A549 (cell line): ENCODE data around the gene KIR2DL1. TPM values are rescaled to one million over a fixed set of nuclear protein-coding genes. Genes with fewer than 3 reads are reported as not detected.
"Not testable (repeated sequence)": the region's sequence is repeated elsewhere in the genome, so short reads cannot be mapped to it uniquely, and the experiment has no call there.

ENCODE experiments used
- ATAC-seq, 2 experiments: fragments of 200-7000 bp in 1 of 2; fragments of >200 bp in 1 of 2; cut with Nextera tagmentation in 1 of 2; cut with Tn5 transposase in 1 of 2; 3 replicates each; pipeline versions ENCODE4 v1.8.0 to v1.9.1; 2018 to 2020; ENCODE audit warnings: mild to moderate bottlenecking in 1 of 2, moderate library complexity in 1 of 2
- CTCF ChIA-PET: fragments of 300-600 bp; sonication (Branson Sonifier 250); formaldehyde crosslinking; extraction: SDS; loops from one replicate; lab custom pipeline; 2021; ENCODE audit warnings: antibody characterized with exemption, inconsistent platforms; lab: Yijun Ruan, JAX
- POLR2A ChIA-PET: fragments of 350-600 bp; formaldehyde crosslinking; extraction: SDS; loops from one replicate; lab custom pipeline; 2021; ENCODE audit warnings: antibody characterized with exemption, inconsistent platforms; lab: Yijun Ruan, JAX
- DNase-seq, 2 experiments: peaks; one replicate each; pipeline versions ENCODE4 v3.0.0 to v3.0.0-alpha.2; 2011 to 2016; ENCODE audit warnings: low read depth in 1 of 2, low spot score in 1 of 2
- FAIRE-seq: peaks from 2 replicates; lab custom pipeline; 2011; peaks lifted over from hg19 to GRCh38; lab: Jason Lieb, UNC
- H3K27ac ChIP-seq, 2 experiments: fragments of >200 bp; sonication (Bioruptor Twin); formaldehyde crosslinking; 3 replicates each; pipeline ENCODE4 v1.5.1; 2016 to 2017
- H3K4me1 ChIP-seq: fragments of >200 bp; sonication (Bioruptor Twin); formaldehyde crosslinking; 3 replicates; pipeline ENCODE4 v1.6.1; 2016
- H3K4me2 ChIP-seq: fragments of >200 bp; sonication (Bioruptor Twin); formaldehyde crosslinking; 3 replicates; pipeline ENCODE4 v1.6.1; 2016
- H3K4me3 ChIP-seq: fragments of >200 bp; sonication (Bioruptor Twin); formaldehyde crosslinking; 3 replicates; pipeline ENCODE4 v1.5.1; 2016
- H3K9me3 ChIP-seq: fragments of >200 bp; sonication (Bioruptor Twin); formaldehyde crosslinking; 3 replicates; pipeline ENCODE4 v1.6.1; 2016
- WGBS: methylation state at CpG from one replicate; pipeline ENCODE4 v1.1.6; 2017; ENCODE audit errors: missing lambda C conversion rate; 5-methylcytosine and 5-hydroxymethylcytosine counted together
- polyA plus RNA-seq, 4 experiments: library from polyadenylated mRNA; depleted of rRNA in 3 of 4; stranded (reverse); fragments of >200 nt; fragmentation: RNase III in 1 of 4; extraction: RNeasy Plus Mini Kit Qiagen cat#74134 plus additional on column Dnase treatment in 1 of 4; gene quantifications; 2 replicates in 3 of 4; 3 replicates in 1 of 4; pipeline ENCODE4 v1.2.3, GENCODE V29; 2011 to 2017

Gene KIR2DL1
- polyA plus RNA-seq, 2 of the 4 experiments (the other 2 are of a cell fraction), result not detected

- H3K9me3 ChIP-seq, H3K4me3 ChIP-seq, FAIRE-seq, H3K4me1 ChIP-seq, ATAC-seq, DNase-seq, H3K27ac ChIP-seq, H3K4me2 ChIP-seq, POLR2A ChIA-PET: not testable (repeated sequence)
- CTCF ChIA-PET, result interaction anchor here (0.5 kb wide), 1 partner anchor 122 kb away, joined by 3 read pairs; no protein-coding TSS in a partner anchor
- 5% methylated on average over 4 of the region's 4 CpGs for WGBS
Observed at GRCh38 chr19:54766464-54766863, 3.1 kb upstream of the KIR2DL1 start.

- H3K4me2 ChIP-seq, ATAC-seq, CTCF ChIA-PET: not testable (repeated sequence)
Observed at GRCh38 chr19:54770511-54770910, 918 bp downstream of the KIR2DL1 start.

GRCh38 chr19:54771018-54771960 is 1.7 kb downstream of the KIR2DL1 start:
- FAIRE-seq, CTCF ChIA-PET, H3K27ac ChIP-seq, ATAC-seq, POLR2A ChIA-PET, H3K4me2 ChIP-seq, H3K4me3 ChIP-seq, H3K9me3 ChIP-seq, H3K4me1 ChIP-seq: not testable (repeated sequence)
- WGBS, result 5% methylated on average over 12 of the region's 15 CpGs
- DNase-seq, result peak in 1 of 2 experiments; percentile 9

More at GRCh38 chr19:54770511-54770910, 918 bp downstream of the KIR2DL1 start:
- DNase-seq, H3K27ac ChIP-seq, FAIRE-seq, H3K9me3 ChIP-seq, POLR2A ChIA-PET, H3K4me1 ChIP-seq, H3K4me3 ChIP-seq: not testable (repeated sequence)
- 26% methylated on average over 4 of the region's 4 CpGs for WGBS

GRCh38 chr19:54772666-54773065 is 3.1 kb downstream of the KIR2DL1 start:
- H3K27ac ChIP-seq, H3K4me2 ChIP-seq, ATAC-seq, FAIRE-seq, H3K4me1 ChIP-seq, H3K4me3 ChIP-seq, CTCF ChIA-PET, H3K9me3 ChIP-seq, POLR2A ChIA-PET, DNase-seq: not testable (repeated sequence)
- WGBS, result 6% methylated on average over 2 of the region's 2 CpGs

- H3K4me2 ChIP-seq, H3K4me3 ChIP-seq, DNase-seq, CTCF ChIA-PET, ATAC-seq, H3K27ac ChIP-seq, POLR2A ChIA-PET, H3K4me1 ChIP-seq, FAIRE-seq, H3K9me3 ChIP-seq: not testable (repeated sequence)
- 8% methylated on average over 12 of the region's 12 CpGs for WGBS
Observed at GRCh38 chr19:54775095-54775815, 5.7 kb downstream of the KIR2DL1 start.

- H3K9me3 ChIP-seq, H3K4me2 ChIP-seq, H3K4me1 ChIP-seq, POLR2A ChIA-PET, FAIRE-seq, H3K27ac ChIP-seq, CTCF ChIA-PET, ATAC-seq, H3K4me3 ChIP-seq, DNase-seq: not testable (repeated sequence)
- WGBS, result 24% methylated on average over 8 of the region's 8 CpGs
Observed at GRCh38 chr19:54775830-54776229, 6.2 kb downstream of the KIR2DL1 start.

GRCh38 chr19:54777851-54778250 is 8.3 kb downstream of the KIR2DL1 start:
- DNase-seq, H3K9me3 ChIP-seq, H3K4me1 ChIP-seq, ATAC-seq, H3K4me2 ChIP-seq, CTCF ChIA-PET, FAIRE-seq, POLR2A ChIA-PET, H3K4me3 ChIP-seq, H3K27ac ChIP-seq: not testable (repeated sequence)
- 3% methylated on average over 4 of the region's 4 CpGs for WGBS

GRCh38 chr19:54778896-54779295 is 9.3 kb downstream of the KIR2DL1 start:
- 20% methylated on average over 7 of the region's 7 CpGs for WGBS
- DNase-seq, H3K27ac ChIP-seq, CTCF ChIA-PET, H3K4me3 ChIP-seq, FAIRE-seq, H3K9me3 ChIP-seq, ATAC-seq, H3K4me1 ChIP-seq, POLR2A ChIA-PET, H3K4me2 ChIP-seq: not testable (repeated sequence)

- H3K9me3 ChIP-seq, H3K4me2 ChIP-seq, H3K4me1 ChIP-seq, H3K27ac ChIP-seq, POLR2A ChIA-PET, ATAC-seq, H3K4me3 ChIP-seq, DNase-seq, FAIRE-seq, CTCF ChIA-PET: not testable (repeated sequence)
- WGBS, result 4% methylated on average over 4 of the region's 4 CpGs
Observed at GRCh38 chr19:54782916-54783315, 13.3 kb downstream of the KIR2DL1 start.

GRCh38 chr19:54786091-54786723 is 16.6 kb downstream of the KIR2DL1 start:
- H3K9me3 ChIP-seq, H3K4me3 ChIP-seq, POLR2A ChIA-PET, H3K4me1 ChIP-seq, FAIRE-seq, DNase-seq, ATAC-seq, CTCF ChIA-PET, H3K27ac ChIP-seq, H3K4me2 ChIP-seq: not testable (repeated sequence)
- WGBS, result 37% methylated on average over 21 of the region's 24 CpGs
